ENCODE data around the gene P3R3URF.

The P3R3URF gene

GRCh38 chr1:46204406-46204742 is 28.1 kb upstream of the P3R3URF start:
- H3K27ac ChIP-seq: no peak overlapping the region
- no peak for TF ChIP-seq ZFX (IDR thresholded peaks at IDR 0.05; ENCODE audit: borderline replicate concordance)
- no peak for TF ChIP-seq CTCF (IDR thresholded peaks at IDR 0.05)

- H3K27ac ChIP-seq: no peak overlapping the region
- TF ChIP-seq CTCF (IDR thresholded peaks at IDR 0.05) (no peak), ZFX (IDR thresholded peaks at IDR 0.05; ENCODE audit: borderline replicate concordance) (no peak)
Observed at GRCh38 chr1:46203738-46204405, 27.6 kb upstream of the P3R3URF start.

GRCh38 chr1:46199233-46199749 is 23.0 kb upstream of the P3R3URF start:
- peak overlapping the region; percentile 75 for H3K27ac ChIP-seq
- TF ChIP-seq ZFX (IDR thresholded peaks at IDR 0.05; ENCODE audit: borderline replicate concordance) (no peak), CTCF (IDR thresholded peaks at IDR 0.05) (no peak)

GRCh38 chr1:46197964-46198811 is 21.9 kb upstream of the P3R3URF start, which contains the start of gene POMGNT1:
TSS of gene POMGNT1 (minus strand) at chr1:46198434. CDS start at chr1:46197821, 613 bp downstream.
- peak within 1 kb of the TSS; percentile 75 for H3K27ac ChIP-seq
- TF ChIP-seq ZFX (IDR thresholded peaks at IDR 0.05; ENCODE audit: borderline replicate concordance): no peak
- peak; percentile 61 for TF ChIP-seq CTCF (IDR thresholded peaks at IDR 0.05)

- peak overlapping the region; percentile 75 for H3K27ac ChIP-seq
- TF ChIP-seq ZFX (IDR thresholded peaks at IDR 0.05; ENCODE audit: borderline replicate concordance) (no peak), CTCF (IDR thresholded peaks at IDR 0.05) (no peak)
Observed at GRCh38 chr1:46197560-46197963, 21.3 kb upstream of the P3R3URF start.

GRCh38 chr1:46196609-46197008 is 20.3 kb upstream of the P3R3URF start:
- peak overlapping the region; percentile 75 for H3K27ac ChIP-seq
- TF ChIP-seq ZFX (IDR thresholded peaks at IDR 0.05; ENCODE audit: borderline replicate concordance) (no peak), CTCF (IDR thresholded peaks at IDR 0.05) (no peak)

All from 22Rv1 (cell line).